Measurements from ENCODE around the gene TNP1. TPM values are rescaled to one million over a fixed set of nuclear protein-coding genes. Genes with fewer than 3 reads are reported as not detected.

TNP1 gene
- total and polyA plus RNA-seq, 2 experiments from 2014 or later, result not detected

- Histone ChIP-seq H3K4me1 (ENCODE audit: insufficient read depth) (no peaks in the 10 kb centered on the region), H3K79me2 (replicated peaks; ENCODE audit: insufficient read depth) (no peaks in the 10 kb centered on the region), H3F3A (replicated peaks; ENCODE audit: low read depth) (no peaks in the 10 kb centered on the region), H3K9me2 (ENCODE audit: insufficient read depth) (no peaks in the 10 kb centered on the region), H4K20me1 (replicated peaks; ENCODE audit: insufficient read depth) (no peaks in the 10 kb centered on the region), H3K36me3 (ENCODE audit: insufficient read depth) (no peaks in the 10 kb centered on the region), H3K4me3 (no peak overlapping the region), H3K4me2 (no peak overlapping the region), H3K27ac (ENCODE audit: low read depth) (no peak overlapping the region), H2AFZ (no peak overlapping the region), H3K27me3 (ENCODE audit: insufficient read depth) (no peaks in the 10 kb centered on the region)
- H3K4me1 Mint-ChIP-seq, result peaks cover 2% of the 10 kb centered on the region; the same call in 2 of the 3 replicates
- H3K27me3 Mint-ChIP-seq (ENCODE audit: insufficient read depth, low read depth, poor library complexity), result no peaks in the 10 kb centered on the region
- no peak for DNase-seq (ENCODE audit: low spot score)
- TF ChIP-seq ZNF114 (CRISPR knock-in tag; IDR thresholded peaks at IDR 0.05) (no peak), CREB1 (CRISPR knock-in tag; IDR thresholded peaks at IDR 0.05; ENCODE audit: low read depth) (no peak), EZH2phosphoT487 (IDR thresholded peaks at IDR 0.05; ENCODE audit: unreplicated experiment) (no peak), STAT1 (IDR thresholded peaks at IDR 0.05; ENCODE audit: unreplicated experiment) (no peak), ZNF462 (CRISPR knock-in tag; IDR thresholded peaks at IDR 0.05) (no peak), POLR2AphosphoS5 (IDR thresholded peaks at IDR 0.05; ENCODE audit: low read depth) (no peak), NANOG (IDR thresholded peaks at IDR 0.05; ENCODE audit: borderline replicate concordance) (no peak), CTCF (conservative IDR thresholded peaks at IDR 0.05; ENCODE audit: low read depth in 2 of 2) (no peak), ETS1 (IDR thresholded peaks at IDR 0.05) (no peak), ZNF331 (CRISPR knock-in tag; IDR thresholded peaks at IDR 0.05; ENCODE audit: low read depth) (no peak), JUNB (IDR thresholded peaks at IDR 0.05; ENCODE audit: unreplicated experiment) (no peak), EZH2 (IDR thresholded peaks at IDR 0.05; ENCODE audit: low read depth, unreplicated experiment) (no peak)
- TF ChIP-seq, protein P1, sequence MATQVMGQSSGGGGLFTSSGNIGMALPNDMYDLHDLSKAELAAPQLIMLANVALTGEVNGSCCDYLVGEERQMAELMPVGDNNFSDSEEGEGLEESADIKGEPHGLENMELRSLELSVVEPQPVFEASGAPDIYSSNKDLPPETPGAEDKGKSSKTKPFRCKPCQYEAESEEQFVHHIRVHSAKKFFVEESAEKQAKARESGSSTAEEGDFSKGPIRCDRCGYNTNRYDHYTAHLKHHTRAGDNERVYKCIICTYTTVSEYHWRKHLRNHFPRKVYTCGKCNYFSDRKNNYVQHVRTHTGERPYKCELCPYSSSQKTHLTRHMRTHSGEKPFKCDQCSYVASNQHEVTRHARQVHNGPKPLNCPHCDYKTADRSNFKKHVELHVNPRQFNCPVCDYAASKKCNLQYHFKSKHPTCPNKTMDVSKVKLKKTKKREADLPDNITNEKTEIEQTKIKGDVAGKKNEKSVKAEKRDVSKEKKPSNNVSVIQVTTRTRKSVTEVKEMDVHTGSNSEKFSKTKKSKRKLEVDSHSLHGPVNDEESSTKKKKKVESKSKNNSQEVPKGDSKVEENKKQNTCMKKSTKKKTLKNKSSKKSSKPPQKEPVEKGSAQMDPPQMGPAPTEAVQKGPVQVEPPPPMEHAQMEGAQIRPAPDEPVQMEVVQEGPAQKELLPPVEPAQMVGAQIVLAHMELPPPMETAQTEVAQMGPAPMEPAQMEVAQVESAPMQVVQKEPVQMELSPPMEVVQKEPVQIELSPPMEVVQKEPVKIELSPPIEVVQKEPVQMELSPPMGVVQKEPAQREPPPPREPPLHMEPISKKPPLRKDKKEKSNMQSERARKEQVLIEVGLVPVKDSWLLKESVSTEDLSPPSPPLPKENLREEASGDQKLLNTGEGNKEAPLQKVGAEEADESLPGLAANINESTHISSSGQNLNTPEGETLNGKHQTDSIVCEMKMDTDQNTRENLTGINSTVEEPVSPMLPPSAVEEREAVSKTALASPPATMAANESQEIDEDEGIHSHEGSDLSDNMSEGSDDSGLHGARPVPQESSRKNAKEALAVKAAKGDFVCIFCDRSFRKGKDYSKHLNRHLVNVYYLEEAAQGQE (IDR thresholded peaks at IDR 0.05; ENCODE audit: unreplicated experiment), result no peak
- peaks cover 28% of the 10 kb centered on the region for H3K9me3 Mint-ChIP-seq
- H3K27ac Mint-ChIP-seq, result no peak overlapping the region
- peaks cover 14% of the 10 kb centered on the region; the same call in 2 of the 3 replicates for H3K36me3 Mint-ChIP-seq (ENCODE audit: low read depth)
- no peak for ATAC-seq
- no peak overlapping the region for H3K4me3 Mint-ChIP-seq
Measured at GRCh38 chr2:216903470-216903869, 43.6 kb upstream of the TNP1 start.
